Activated effector memory CD4-positive, alpha-beta T cell treated with anti-CD3 and anti-CD28 coated beads, Interleukin-2, amount 50 U/mL, for 16 hours (primary cell): ENCODE measurements around the gene C11orf98.
"Not testable (repeated sequence)": the region's sequence is repeated elsewhere in the genome, so short reads cannot be mapped to it uniquely, and the experiment has no call there.

Experiments
- DNase-seq: peaks from one replicate; pipeline ENCODE4 v3.0.0-alpha.2; 2020

Gene C11orf98

GRCh38 chr11:62648967-62649364, 16.0 kb downstream of the C11orf98 start:
- DNase-seq: no peak

GRCh38 chr11:62648185-62648966, 16.6 kb downstream of the C11orf98 start:
- DNase-seq: no peak

GRCh38 chr11:62647609-62648005, 17.4 kb downstream of the C11orf98 start:
- no peak for DNase-seq

GRCh38 chr11:62646825-62647608, 18.0 kb downstream of the C11orf98 start:
- no peak for DNase-seq

GRCh38 chr11:62645946-62646824, 18.8 kb downstream of the C11orf98 start, which contains the start of gene GANAB:
Gene GANAB, minus strand, starts transcription at chr11:62646613. Its CDS starts 14 bp downstream, at chr11:62646599.
- peak; percentile 100 for DNase-seq

GRCh38 chr11:62645671-62645945, 19.4 kb downstream of the C11orf98 start:
- DNase-seq: no peak

GRCh38 chr11:62644220-62644619, 20.8 kb downstream of the C11orf98 start:
- no peak for DNase-seq

GRCh38 chr11:62632492-62632891, 32.5 kb downstream of the C11orf98 start:
- DNase-seq: no peak

GRCh38 chr11:62627713-62628112, 37.3 kb downstream of the C11orf98 start:
- DNase-seq: no peak

GRCh38 chr11:62622476-62623089, 42.4 kb downstream of the C11orf98 start:
- no peak for DNase-seq

- DNase-seq: peak; percentile 99
Observed at GRCh38 chr11:62621567-62622470, 43.2 kb downstream of the C11orf98 start, which contains the start of gene B3GAT3. Gene B3GAT3, minus strand, starts transcription at chr11:62621986. Its CDS starts 39 bp downstream, at chr11:62621947.

GRCh38 chr11:62621027-62621566, 43.9 kb downstream of the C11orf98 start:
- DNase-seq: no peak

- DNase-seq: not testable (repeated sequence)
Observed at GRCh38 chr11:62616957-62617356, 48.1 kb downstream of the C11orf98 start.

- no peak for DNase-seq
Observed at GRCh38 chr11:62615521-62615920, 49.5 kb downstream of the C11orf98 start.

GRCh38 chr11:62614275-62614674, 50.7 kb downstream of the C11orf98 start:
- DNase-seq: peak; percentile 80

GRCh38 chr11:62613291-62613778, 51.7 kb downstream of the C11orf98 start:
- no peak for DNase-seq
